SHP77 (cell line): ENCODE measurements around the gene CAMTA1.
"Not testable (repeated sequence)": the region's sequence is repeated elsewhere in the genome, so short reads cannot be mapped to it uniquely, and the experiment has no call there.

ENCODE experiments used
- DNase-seq, 2 experiments: peaks; one replicate each; lab custom pipeline; 2025; lab: John Stamatoyannopoulos, UW

Gene CAMTA1, protein sequence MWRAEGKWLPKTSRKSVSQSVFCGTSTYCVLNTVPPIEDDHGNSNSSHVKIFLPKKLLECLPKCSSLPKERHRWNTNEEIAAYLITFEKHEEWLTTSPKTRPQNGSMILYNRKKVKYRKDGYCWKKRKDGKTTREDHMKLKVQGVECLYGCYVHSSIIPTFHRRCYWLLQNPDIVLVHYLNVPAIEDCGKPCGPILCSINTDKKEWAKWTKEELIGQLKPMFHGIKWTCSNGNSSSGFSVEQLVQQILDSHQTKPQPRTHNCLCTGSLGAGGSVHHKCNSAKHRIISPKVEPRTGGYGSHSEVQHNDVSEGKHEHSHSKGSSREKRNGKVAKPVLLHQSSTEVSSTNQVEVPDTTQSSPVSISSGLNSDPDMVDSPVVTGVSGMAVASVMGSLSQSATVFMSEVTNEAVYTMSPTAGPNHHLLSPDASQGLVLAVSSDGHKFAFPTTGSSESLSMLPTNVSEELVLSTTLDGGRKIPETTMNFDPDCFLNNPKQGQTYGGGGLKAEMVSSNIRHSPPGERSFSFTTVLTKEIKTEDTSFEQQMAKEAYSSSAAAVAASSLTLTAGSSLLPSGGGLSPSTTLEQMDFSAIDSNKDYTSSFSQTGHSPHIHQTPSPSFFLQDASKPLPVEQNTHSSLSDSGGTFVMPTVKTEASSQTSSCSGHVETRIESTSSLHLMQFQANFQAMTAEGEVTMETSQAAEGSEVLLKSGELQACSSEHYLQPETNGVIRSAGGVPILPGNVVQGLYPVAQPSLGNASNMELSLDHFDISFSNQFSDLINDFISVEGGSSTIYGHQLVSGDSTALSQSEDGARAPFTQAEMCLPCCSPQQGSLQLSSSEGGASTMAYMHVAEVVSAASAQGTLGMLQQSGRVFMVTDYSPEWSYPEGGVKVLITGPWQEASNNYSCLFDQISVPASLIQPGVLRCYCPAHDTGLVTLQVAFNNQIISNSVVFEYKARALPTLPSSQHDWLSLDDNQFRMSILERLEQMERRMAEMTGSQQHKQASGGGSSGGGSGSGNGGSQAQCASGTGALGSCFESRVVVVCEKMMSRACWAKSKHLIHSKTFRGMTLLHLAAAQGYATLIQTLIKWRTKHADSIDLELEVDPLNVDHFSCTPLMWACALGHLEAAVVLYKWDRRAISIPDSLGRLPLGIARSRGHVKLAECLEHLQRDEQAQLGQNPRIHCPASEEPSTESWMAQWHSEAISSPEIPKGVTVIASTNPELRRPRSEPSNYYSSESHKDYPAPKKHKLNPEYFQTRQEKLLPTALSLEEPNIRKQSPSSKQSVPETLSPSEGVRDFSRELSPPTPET (N-terminal part only)

GRCh38 chr1:6785318-6785727 is at the start of gene CAMTA1:
Gene CAMTA1 (plus strand): TSS chr1:6785454. CDS start chr1:6785531, 77 bp downstream.
- no peak for DNase-seq

GRCh38 chr1:6738987-6739676 is 46.1 kb upstream of the CAMTA1 start:
- DNase-seq, result no peak

DNA sequence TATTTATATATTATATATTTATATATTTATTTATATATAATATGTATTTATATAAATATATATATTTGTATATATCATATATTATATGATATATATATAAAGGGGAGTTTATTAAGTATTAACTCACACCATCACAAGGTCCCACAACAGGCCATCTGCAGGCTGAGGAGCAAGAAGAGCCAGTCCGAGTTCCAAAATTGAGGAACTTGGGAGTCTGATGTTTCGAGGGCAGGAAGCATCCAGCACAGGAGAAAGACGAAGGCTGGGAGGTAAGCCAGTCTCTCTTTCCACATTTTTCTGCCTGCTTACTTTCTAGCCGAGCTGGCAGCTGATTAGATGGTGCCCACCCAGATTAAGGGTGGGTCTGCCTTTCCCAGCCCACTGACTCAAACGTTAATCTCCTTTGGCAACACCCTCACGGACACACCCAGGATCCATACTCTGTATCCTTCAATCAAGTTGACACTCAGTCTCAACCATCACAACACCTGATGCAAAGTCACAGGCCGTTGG is 42.5 kb upstream of the CAMTA1 start:
- not testable (repeated sequence) for DNase-seq

- DNase-seq, result no peak
Observed at GRCh38 chr1:6743189-6744101, 41.8 kb upstream of the CAMTA1 start.

GRCh38 chr1:6745073-6745472 is 40.2 kb upstream of the CAMTA1 start:
- no peak for DNase-seq

DNA sequence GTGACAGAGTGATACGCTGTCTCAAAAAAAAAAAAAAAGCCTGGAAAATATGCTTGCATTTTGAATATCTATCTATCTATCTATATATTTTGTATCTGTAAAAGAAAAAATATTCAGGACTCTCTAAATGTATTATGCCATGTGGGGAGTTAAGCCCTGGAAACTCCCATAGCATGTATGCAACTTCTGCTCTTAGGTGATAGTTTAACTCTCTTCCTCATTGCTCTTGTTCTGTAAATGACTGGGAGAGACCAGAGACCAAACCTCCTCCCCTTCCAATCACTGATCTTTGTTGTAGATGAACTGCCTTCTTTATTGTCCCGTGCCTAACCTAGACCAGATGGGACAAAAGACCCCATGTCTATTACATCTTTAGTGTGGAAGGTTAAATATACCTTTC is 37.6 kb upstream of the CAMTA1 start:
- no peak for DNase-seq

- no peak for DNase-seq
Observed at GRCh38 chr1:6750490-6750889, 34.8 kb upstream of the CAMTA1 start.

GRCh38 chr1:6753320-6754140 is 31.7 kb upstream of the CAMTA1 start:
- no peak for DNase-seq

DNA sequence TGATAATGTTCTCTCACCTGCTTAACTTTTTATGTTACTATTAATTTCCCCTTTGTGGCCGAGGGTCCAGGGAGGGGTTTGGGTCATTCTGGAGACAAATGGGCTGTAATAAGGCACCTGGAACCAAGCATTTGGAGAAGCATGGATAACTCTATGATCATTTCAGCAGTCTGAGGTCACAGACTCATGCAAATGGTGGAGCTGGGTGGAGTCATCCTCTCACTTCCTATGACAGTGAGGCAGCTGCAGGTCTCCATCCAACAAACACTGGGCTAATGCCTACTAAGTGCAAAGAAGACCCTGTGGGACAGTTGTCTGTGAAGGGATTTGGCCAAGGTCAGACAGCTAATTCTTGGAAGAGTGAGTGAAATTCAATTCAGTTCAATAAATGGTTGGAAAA is 28.8 kb upstream of the CAMTA1 start:
- DNase-seq, result no peak

DNA sequence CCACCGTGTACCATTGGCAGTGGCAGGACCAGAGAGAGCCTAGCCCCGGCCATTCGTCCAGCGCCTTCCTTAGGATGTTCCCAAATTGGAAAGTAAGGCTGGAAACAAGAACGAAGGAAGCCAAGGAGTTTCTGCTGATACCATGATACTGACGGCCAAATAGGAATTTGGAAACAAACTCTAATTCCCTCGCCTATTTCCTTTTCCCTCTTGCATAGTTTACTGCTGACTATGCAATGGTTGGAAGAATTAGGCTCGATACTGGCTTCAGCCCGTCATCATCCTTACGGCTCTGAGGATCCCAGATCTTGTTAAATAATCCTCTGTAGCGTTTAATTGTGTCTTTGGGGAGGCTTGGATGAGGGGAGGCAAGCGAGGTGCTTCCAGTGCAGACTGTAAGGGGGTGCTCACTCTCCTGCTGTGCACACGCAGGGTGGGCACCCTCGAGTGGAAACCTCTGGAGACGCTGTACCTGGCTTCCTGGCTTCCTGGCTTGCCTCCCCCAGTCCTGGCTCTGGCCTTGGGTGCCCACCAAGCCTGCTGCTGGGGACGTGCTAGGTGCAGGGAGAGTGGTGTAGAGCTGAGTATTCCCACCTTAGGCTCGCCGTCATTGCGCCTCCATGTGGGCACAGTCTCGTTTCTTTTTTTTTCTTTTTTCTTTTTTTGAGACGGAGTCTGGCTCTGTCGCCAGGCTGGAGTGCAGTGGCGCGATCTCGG is 27.4 kb upstream of the CAMTA1 start:
- no peak for DNase-seq

- no peak for DNase-seq
Observed at GRCh38 chr1:6761196-6761737, 24.0 kb upstream of the CAMTA1 start.

GRCh38 chr1:6762060-6762459 is 23.2 kb upstream of the CAMTA1 start:
- no peak for DNase-seq

- no peak for DNase-seq
Observed at GRCh38 chr1:6770751-6771440, 14.4 kb upstream of the CAMTA1 start.

GRCh38 chr1:6771441-6771769 is 13.8 kb upstream of the CAMTA1 start:
- DNase-seq, result no peak

- DNase-seq, result no peak
Observed at GRCh38 chr1:6774381-6774780, 10.9 kb upstream of the CAMTA1 start.

- DNase-seq, result no peak
Observed at GRCh38 chr1:6775261-6776043, 9.8 kb upstream of the CAMTA1 start.

DNA sequence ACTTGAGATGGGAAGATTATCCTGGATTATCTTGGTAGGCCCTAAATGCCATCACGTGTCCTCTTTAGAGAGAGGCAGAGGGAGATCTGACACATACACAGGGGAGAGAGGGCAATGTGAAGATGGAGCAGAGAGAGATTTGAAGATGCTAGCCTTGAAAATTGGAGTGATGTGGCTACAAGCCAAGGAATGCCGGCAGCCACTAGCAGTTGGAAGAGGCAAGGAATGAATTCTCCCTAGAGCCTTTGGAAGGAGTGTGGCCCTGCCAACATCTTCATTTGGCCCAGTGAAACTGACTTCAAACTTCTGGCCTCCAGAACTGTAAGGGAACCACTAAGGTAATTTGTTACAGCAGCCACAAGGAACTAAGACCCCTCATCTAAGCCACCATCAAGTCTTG is 8.9 kb upstream of the CAMTA1 start:
- no peak for DNase-seq
